ENCODE results near the gene AMOT.

Gene AMOT

GRCh38 chrX:112738347-112739033, 102.1 kb downstream of the AMOT start:
- no peak overlapping the region for H3K27ac Mint-ChIP-seq
- no peaks in the 10 kb centered on the region for H3K36me3 Mint-ChIP-seq (ENCODE audit: low read depth)
- TF ChIP-seq CTCF (IDR thresholded peaks at IDR 0.05) = no peak
- DNase-seq = no peak
- H3K4me1 Mint-ChIP-seq = peaks cover 19% of the 10 kb centered on the region
- H3K4me3 Mint-ChIP-seq = no peak overlapping the region
- peaks cover 6% of the 10 kb centered on the region for H3K27me3 Mint-ChIP-seq (ENCODE audit: low read depth, poor library complexity)
- H3K9me3 Mint-ChIP-seq = no peaks in the 10 kb centered on the region

DNA sequence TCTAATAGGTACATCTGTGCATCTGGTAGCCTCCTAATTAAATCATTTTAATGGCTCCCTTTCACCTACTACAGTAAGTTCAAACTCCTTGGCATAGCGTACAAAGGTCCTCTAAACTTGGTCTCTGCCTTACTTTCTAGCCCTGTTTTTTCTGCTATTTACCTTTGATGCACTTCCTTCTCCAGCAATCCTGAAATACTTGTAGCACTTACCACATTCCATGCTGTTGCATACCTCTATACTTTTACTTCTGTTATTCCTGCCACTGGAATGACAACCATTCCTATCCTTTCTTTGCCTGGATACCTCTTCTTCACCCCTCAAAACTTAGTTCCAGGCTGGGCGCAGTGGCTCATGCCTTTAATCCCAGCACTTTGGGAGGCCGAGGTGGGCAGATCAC, 104.3 kb downstream of the AMOT start:
- Mint-ChIP-seq H3K36me3 (ENCODE audit: low read depth) (no peaks in the 10 kb centered on the region), H3K9me3 (no peaks in the 10 kb centered on the region), H3K4me1 (peaks cover 19% of the 10 kb centered on the region), H3K27me3 (ENCODE audit: low read depth, poor library complexity) (peaks cover 4% of the 10 kb centered on the region), H3K4me3 (no peak overlapping the region), H3K27ac (no peak overlapping the region)
- DNase-seq = no peak
- no peak for TF ChIP-seq CTCF (IDR thresholded peaks at IDR 0.05)

DNA sequence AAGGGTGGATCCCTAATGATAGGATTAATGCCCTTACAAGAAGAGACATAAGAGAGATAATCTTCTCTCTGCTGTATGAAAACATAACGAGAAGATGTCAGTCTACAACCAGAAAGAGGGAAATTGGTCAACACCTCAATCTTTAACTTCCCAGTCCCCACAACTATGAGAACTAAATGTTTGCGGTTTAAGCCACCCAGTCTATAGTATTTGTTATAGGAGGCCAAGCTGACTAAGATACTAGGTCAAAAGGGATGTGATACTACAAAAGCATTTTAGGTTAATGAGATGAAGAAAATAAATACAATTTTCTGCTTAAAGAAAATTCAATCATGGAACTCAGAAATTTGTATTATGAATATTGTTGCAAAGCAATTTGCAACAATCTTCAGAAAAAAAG, 105.5 kb downstream of the AMOT start:
- Mint-ChIP-seq H3K4me3 (no peak overlapping the region), H3K27me3 (ENCODE audit: low read depth, poor library complexity) (peaks cover 4% of the 10 kb centered on the region), H3K27ac (no peak overlapping the region), H3K4me1 (peaks cover 17% of the 10 kb centered on the region), H3K36me3 (ENCODE audit: low read depth) (no peaks in the 10 kb centered on the region), H3K9me3 (peaks cover 3% of the 10 kb centered on the region)
- DNase-seq = no peak
- no peak for TF ChIP-seq CTCF (IDR thresholded peaks at IDR 0.05)

DNA sequence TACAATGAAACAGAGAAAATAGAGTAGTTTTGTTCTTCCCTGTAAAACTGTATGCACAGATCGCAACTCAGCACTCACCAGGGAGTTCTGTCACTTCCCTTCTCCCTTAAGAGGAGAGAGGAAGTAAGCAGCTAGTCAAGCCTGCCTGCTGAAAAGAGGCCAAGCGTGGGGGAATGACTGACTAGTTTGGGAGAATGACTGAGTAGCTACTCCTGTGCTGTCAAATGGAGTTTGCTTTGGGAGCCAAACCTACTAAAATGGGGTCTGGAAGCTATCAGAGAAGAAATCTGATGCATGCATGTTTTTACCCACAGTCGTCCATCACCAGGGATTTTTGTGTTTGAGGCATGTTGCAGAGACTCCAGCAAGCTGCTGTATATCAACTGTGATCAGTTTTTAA, 106.3 kb downstream of the AMOT start:
- DNase-seq = no peak
- no peak for TF ChIP-seq CTCF (IDR thresholded peaks at IDR 0.05)
- no peak overlapping the region for H3K4me3 Mint-ChIP-seq

GRCh38 chrX:112731793-112732192, 108.8 kb downstream of the AMOT start:
- Mint-ChIP-seq H3K4me1 (peaks cover 6% of the 10 kb centered on the region), H3K27ac (no peak overlapping the region), H3K9me3 (peaks cover 3% of the 10 kb centered on the region), H3K36me3 (ENCODE audit: low read depth) (no peaks in the 10 kb centered on the region), H3K27me3 (ENCODE audit: low read depth, poor library complexity) (peaks cover 4% of the 10 kb centered on the region), H3K4me3 (no peak overlapping the region)
- peak; percentile 27 for TF ChIP-seq CTCF (IDR thresholded peaks at IDR 0.05)
- no peak for DNase-seq

More for the DNA sequence above, 106.3 kb downstream of the AMOT start:
- Mint-ChIP-seq H3K27ac (peak overlapping the region; percentile 76), H3K36me3 (ENCODE audit: low read depth) (no peaks in the 10 kb centered on the region), H3K4me1 (peaks cover 8% of the 10 kb centered on the region), H3K9me3 (peaks cover 3% of the 10 kb centered on the region), H3K27me3 (ENCODE audit: low read depth, poor library complexity) (peaks cover 4% of the 10 kb centered on the region)

All from nephron progenitor cell (in vitro differentiated cells).